ENCODE results near the gene ZNF324.

Gene ZNF324

DNA sequence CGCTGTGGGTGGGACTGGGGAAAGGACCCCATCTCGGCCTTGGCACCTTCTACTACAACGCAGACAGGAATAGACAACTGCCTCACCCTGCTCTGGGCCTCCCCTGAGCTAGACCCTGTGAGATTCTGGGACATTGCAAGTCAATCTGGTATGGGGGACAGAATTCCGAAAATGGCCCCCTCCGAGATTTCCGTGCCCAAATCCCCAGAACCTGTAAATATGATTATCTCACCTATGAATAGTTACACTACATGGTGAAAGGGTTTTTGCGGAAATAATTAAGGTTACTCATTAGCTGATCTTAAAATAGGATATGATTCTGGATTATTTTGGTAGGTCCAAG lies 53.3 kb downstream of the ZNF324 start:
- DNase-seq (ENCODE audit: low read depth), result no peak
- H3K4me3 ChIP-seq (ENCODE audit: low read length), result peak overlapping the region; percentile 73
- TF ChIP-seq, protein P1, sequence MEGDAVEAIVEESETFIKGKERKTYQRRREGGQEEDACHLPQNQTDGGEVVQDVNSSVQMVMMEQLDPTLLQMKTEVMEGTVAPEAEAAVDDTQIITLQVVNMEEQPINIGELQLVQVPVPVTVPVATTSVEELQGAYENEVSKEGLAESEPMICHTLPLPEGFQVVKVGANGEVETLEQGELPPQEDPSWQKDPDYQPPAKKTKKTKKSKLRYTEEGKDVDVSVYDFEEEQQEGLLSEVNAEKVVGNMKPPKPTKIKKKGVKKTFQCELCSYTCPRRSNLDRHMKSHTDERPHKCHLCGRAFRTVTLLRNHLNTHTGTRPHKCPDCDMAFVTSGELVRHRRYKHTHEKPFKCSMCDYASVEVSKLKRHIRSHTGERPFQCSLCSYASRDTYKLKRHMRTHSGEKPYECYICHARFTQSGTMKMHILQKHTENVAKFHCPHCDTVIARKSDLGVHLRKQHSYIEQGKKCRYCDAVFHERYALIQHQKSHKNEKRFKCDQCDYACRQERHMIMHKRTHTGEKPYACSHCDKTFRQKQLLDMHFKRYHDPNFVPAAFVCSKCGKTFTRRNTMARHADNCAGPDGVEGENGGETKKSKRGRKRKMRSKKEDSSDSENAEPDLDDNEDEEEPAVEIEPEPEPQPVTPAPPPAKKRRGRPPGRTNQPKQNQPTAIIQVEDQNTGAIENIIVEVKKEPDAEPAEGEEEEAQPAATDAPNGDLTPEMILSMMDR (IDR thresholded peaks at IDR 0.05; ENCODE audit: insufficient read depth, low read depth, low read length, missing control alignments), result no peak

GRCh38 chr19:58521651-58522050 lies 54.8 kb downstream of the ZNF324 start:
- H3K4me3 ChIP-seq (ENCODE audit: low read length), result no peak overlapping the region
- no peak for DNase-seq (ENCODE audit: low read depth)
- TF ChIP-seq, protein P1 (IDR thresholded peaks at IDR 0.05; ENCODE audit: insufficient read depth, low read depth, low read length, missing control alignments), result no peak

GRCh38 chr19:58522709-58523108 lies 55.8 kb downstream of the ZNF324 start:
- no peak overlapping the region for H3K4me3 ChIP-seq (ENCODE audit: low read length)
- TF ChIP-seq, protein P1 (IDR thresholded peaks at IDR 0.05; ENCODE audit: insufficient read depth, low read depth, low read length, missing control alignments), result no peak

More at GRCh38 chr19:58522709-58523108, 55.8 kb downstream of the ZNF324 start:
- no peak for DNase-seq (ENCODE audit: low read depth)
